ENCODE data around the gene GPRIN2.
"Not testable (repeated sequence)": the region's sequence is repeated elsewhere in the genome, so short reads cannot be mapped to it uniquely, and the experiment has no call there.

The GPRIN2 gene

DNA sequence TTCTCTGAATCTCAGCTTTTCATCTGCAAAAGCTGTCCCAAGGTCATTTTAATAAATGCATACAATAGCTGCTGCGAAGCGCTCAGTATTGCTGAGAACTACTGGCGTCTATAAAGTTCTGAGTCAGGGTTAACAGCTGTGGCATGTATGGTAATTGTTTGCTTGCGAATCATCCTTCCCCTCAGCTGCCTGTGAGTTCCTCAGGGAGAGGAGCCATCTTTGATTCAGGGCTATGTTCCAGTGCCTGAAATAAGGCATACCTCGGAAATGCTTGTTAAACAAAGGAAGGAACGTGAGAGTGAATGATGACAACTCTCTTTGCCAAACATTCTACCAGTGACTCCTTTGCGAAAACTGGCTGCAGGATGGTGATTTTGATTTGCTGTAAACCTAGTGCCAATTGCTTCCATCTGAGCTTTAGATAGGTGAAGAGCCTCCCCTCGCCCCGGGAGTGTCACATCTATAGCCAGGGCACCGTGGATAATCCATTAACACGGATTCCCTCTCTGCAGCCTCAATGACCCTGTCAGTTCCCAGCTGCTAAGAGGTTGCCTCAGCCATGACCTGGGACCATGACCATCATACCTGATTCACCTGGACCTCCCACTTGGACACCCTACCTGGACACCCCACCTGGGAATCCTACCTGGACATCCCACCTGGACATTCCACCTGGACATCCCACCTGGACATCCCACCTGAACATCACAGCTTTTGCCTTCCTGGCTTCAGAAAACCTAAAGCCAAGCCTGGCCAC, 39.6 kb downstream of the GPRIN2 start:
- no peak for DNase-seq

- DNase-seq, result no peak
Measured at GRCh38 chr10:46515793-46516192, 40.7 kb downstream of the GPRIN2 start.

GRCh38 chr10:46515366-46515765, 41.1 kb downstream of the GPRIN2 start:
- no peak for DNase-seq

DNA sequence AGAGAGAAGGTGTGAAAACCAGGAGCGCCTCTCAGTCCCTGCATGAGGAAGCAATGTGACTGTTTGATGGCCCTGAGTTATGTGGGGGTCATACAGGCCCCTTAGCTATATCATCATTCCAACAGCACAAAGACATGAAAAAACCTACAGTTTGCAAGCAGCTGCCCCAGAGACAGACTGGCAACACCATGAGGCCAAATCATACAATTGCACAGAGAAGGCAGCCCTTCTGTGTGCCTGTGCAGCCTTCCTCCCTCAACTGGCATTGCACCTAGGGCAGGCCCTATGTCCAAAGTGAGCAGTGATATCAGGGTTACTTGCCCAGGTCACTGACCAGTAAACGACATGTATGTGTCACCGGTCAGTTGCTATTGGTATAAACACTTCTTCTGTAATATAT, 41.6 kb downstream of the GPRIN2 start:
- DNase-seq, result no peak

DNA sequence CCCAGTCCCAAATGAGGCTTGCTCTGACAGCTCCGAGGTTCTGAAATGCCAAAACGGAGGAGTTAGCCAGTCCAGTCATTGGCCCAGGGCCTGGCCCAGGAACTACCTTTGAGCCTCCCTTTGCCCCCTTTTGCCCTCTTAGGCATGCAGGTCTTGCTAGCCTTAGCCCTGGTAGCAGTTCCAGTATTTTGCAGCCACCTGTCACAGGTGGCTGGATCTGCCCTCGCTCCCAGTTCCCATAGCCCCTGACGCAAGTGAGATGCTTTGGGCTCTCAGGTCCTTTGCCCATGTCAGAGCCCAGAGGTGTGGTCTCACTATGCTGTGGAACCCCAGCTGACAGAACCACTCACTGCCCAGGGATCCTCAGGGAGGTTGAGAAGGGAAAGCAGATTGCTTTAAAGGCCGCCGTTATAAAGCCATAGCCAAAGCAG, 42.0 kb downstream of the GPRIN2 start:
- DNase-seq, result no peak

- DNase-seq, result not testable (repeated sequence)
Measured at GRCh38 chr10:46513333-46513732, 43.1 kb downstream of the GPRIN2 start.

DNA sequence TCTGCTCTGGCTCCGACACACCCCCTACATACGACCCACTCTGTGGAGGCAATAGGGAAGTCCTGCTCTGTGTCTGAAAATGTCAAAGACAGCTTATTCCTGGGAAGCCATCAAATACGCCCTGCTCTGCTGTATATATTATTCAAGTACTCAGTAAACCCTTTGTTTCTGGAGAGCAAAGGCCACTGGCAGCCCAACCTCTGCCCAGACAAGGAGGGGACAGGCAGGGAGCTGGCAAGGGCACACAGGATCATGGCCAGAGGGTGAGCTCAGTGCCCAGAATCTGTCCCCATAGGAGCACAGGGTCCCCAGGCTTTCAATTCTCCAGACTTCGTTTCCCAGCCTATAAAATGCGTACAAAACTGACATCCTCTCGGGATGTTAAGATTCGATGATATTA, 43.7 kb downstream of the GPRIN2 start:
- DNase-seq, result not testable (repeated sequence)

DNA sequence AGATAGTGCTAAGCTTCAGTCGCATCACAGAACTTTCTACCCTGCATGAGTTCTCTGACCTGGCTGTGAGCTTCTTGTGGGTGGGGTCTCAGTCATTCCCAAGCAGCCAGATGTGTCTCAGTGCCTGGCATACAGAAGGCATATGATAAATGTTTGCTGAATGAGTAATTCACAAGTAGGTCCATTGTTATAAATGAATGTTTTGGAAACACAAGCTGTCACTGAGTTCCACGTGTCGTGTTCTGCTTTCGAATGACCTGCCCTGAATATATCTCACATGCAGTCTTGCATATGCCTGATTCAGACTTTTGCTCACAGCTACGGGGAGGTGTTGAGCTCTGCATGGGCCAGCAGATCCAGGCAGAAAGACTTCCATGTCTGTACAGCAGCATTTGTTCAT, 44.5 kb downstream of the GPRIN2 start:
- DNase-seq, result not testable (repeated sequence)
